ENCODE data around the gene PRRC2B. TPM values are rescaled to one million over a fixed set of nuclear protein-coding genes. Genes with fewer than 3 reads are reported as not detected.

Gene PRRC2B
- total and polyA plus RNA-seq, 2 of the 8 experiments (the other 6 are each of a cell fraction or from before 2014, with no cell fraction given), result 37.3 to 249 TPM

GRCh38 chr9:131446276-131446675, 52.4 kb downstream of the PRRC2B start (continued):
- no peak for TF ChIP-seq ATF2 (IDR thresholded peaks at IDR 0.05; ENCODE audit: low read length)
- no peak for TF ChIP-seq SIN3A (conservative IDR thresholded peaks at IDR 0.05 in 1 of 2, IDR thresholded peaks at IDR 0.05 in 1 of 2; ENCODE audit: low read depth in 1 of 2, low read length in 2 of 2)
- TF ChIP-seq JUND (IDR thresholded peaks at IDR 0.05; ENCODE audit: low read length), result no peak
- TF ChIP-seq RXRA (IDR thresholded peaks at IDR 0.05; ENCODE audit: insufficient read depth, low read depth, low read length), result no peak
- TF ChIP-seq TCF12 (IDR thresholded peaks at IDR 0.05; ENCODE audit: low read depth, low read length), result no peak
- TF ChIP-seq EP300 (IDR thresholded peaks at IDR 0.05; ENCODE audit: borderline replicate concordance in 1 of 2, low read depth in 2 of 2, low read length in 2 of 2), result no peak
- TF ChIP-seq CBX5 (IDR thresholded peaks at IDR 0.05; ENCODE audit: low read depth, low read length), result no peak
- no peak for TF ChIP-seq RNF2 (IDR thresholded peaks at IDR 0.05; ENCODE audit: borderline replicate concordance, low read depth, low read length, missing control alignments, poor library complexity, severe bottlenecking)

Measured in H1 (cell line).